Breast epithelium (tissue), 3 donors: Measurements from ENCODE around the gene ATP4B.

ENCODE experiments used
- CTCF ChIP-seq, 3 donors: fragments of 450-650 bp; IDR thresholded peaks; one replicate each; pipeline ENCODE4 v1.5.1; 2016 to 2017; ENCODE audit warnings: antibody characterized with exemption in 3 of 3, mild to moderate bottlenecking in 3 of 3, moderate library complexity in 3 of 3
- POLR2AphosphoS5 ChIP-seq, 3 donors: sonication (generic); formaldehyde crosslinking; IDR thresholded peaks; one replicate each; pipeline ENCODE4 v1.6.1; 2017; ENCODE audit warnings: antibody characterized with exemption in 3 of 3

GRCh38 chr13:113657851-113658741 lies at the start of gene ATP4B:
- no peak for TF ChIP-seq CTCF (IDR thresholded peaks at IDR 0.05)
- no peak for TF ChIP-seq POLR2AphosphoS5 (IDR thresholded peaks at IDR 0.05)
